ENCODE data around the gene FRY.

GRCh38 chr13:32225481-32225931 lies 193.9 kb downstream of the FRY start:
- TF ChIP-seq POLR2AphosphoS5 (IDR thresholded peaks at IDR 0.05; ENCODE audit: low read depth, low read length) (no peak), TAF1 (IDR thresholded peaks at IDR 0.05; ENCODE audit: borderline replicate concordance, insufficient read depth, low read length) (no peak)
